OCI-LY1 (cell line): ENCODE measurements around the gene TUFT1.

Experiments used
- H2AFZ ChIP-seq: fragments of 200-600 bp; sonication (generic), shearing (Covaris generic); 2 replicates; pipeline ENCODE4 v1.6.0; 2014; ENCODE audit warnings: antibody characterized with exemption, mild to moderate bottlenecking, low read length
- H3F3A ChIP-seq: fragments of 200-600 bp; sonication (generic), shearing (Covaris generic); 2 replicates; pipeline ENCODE4 v1.6.0; 2014; ENCODE audit warnings: mild to moderate bottlenecking, antibody characterized with exemption, low read length, moderate library complexity; ENCODE audit not compliant: insufficient read depth
- H3K27ac ChIP-seq: fragments of 200-600 bp; sonication (generic); 2 replicates; pipeline ENCODE4 v1.5.1; 2014; ENCODE audit warnings: low read length, mixed run types, mild to moderate bottlenecking, low read depth; ENCODE audit not compliant: poor library complexity, severe bottlenecking
- H3K27me3 ChIP-seq: fragments of 200-600 bp; sonication (generic); 2 replicates; pipeline ENCODE4 v1.6.0; 2014; ENCODE audit warnings: antibody characterized with exemption, mild to moderate bottlenecking, low read length, moderate library complexity; ENCODE audit not compliant: insufficient read depth
- H3K36me3 ChIP-seq: fragments of 200-600 bp; sonication (generic); 2 replicates; pipeline ENCODE4 v1.6.1; 2014; ENCODE audit warnings: mild to moderate bottlenecking, antibody characterized with exemption, low read length, moderate library complexity, mixed read lengths; ENCODE audit not compliant: insufficient read depth
- H3K4me1 ChIP-seq: fragments of 200-600 bp; sonication (generic); 2 replicates; pipeline ENCODE4 v1.5.1; 2014; ENCODE audit warnings: mild to moderate bottlenecking, low read length, moderate library complexity; ENCODE audit not compliant: insufficient read depth, severe bottlenecking
- H3K4me2 ChIP-seq: fragments of 200-600 bp; sonication (generic), shearing (Covaris generic); 2 replicates; pipeline ENCODE4 v1.6.1; 2014; ENCODE audit warnings: low read length
- H3K4me3 ChIP-seq: fragments of 200-600 bp; sonication (generic); 2 replicates; pipeline ENCODE4 v1.5.1; 2014; ENCODE audit warnings: low read length, low read depth, mild to moderate bottlenecking, mixed read lengths; ENCODE audit not compliant: poor library complexity, severe bottlenecking
- H3K79me2 ChIP-seq: fragments of 200-600 bp; shearing (Covaris generic); 2 replicates; pipeline ENCODE4 v1.6.1; 2016; ENCODE audit warnings: mixed run types, low read length, mixed read lengths; ENCODE audit not compliant: insufficient read depth
- H3K9ac ChIP-seq: fragments of 200-600 bp; sonication (generic), shearing (Covaris generic); 2 replicates; pipeline ENCODE4 v1.6.1; 2014; ENCODE audit warnings: mild to moderate bottlenecking, low read length, mixed read lengths
- H3K9me2 ChIP-seq: fragments of 200-600 bp; sonication (generic), shearing (Covaris generic); 2 replicates; pipeline ENCODE4 v1.6.1; 2014; ENCODE audit warnings: low read depth, mild to moderate bottlenecking, low read length, mixed read lengths
- H3K9me3 ChIP-seq: fragments of 200-600 bp; shearing (Covaris generic); 2 replicates; pipeline ENCODE4 v1.6.1; 2014; ENCODE audit warnings: low read length, mixed read lengths
- H4K20me1 ChIP-seq: fragments of 200-600 bp; sonication (generic), shearing (Covaris generic); 2 replicates; pipeline ENCODE4 v1.6.0; 2016; ENCODE audit warnings: mild to moderate bottlenecking, low read length; ENCODE audit not compliant: insufficient read depth
- CTCF ChIP-seq: fragments of 200-600 bp; sonication (generic), shearing (Covaris generic); IDR thresholded peaks from 2 replicates; pipeline ENCODE4 v1.5.1; 2017; ENCODE audit warnings: mild to moderate bottlenecking, antibody characterized with exemption, low read length, moderate library complexity, mixed read lengths
- EZH2 ChIP-seq: fragments of 200-600 bp; sonication (generic), shearing (Covaris generic); IDR thresholded peaks from 2 replicates; pipeline ENCODE4 v1.8.0; 2017; ENCODE audit warnings: borderline replicate concordance, mixed run types, mild to moderate bottlenecking, antibody characterized with exemption, low read length, moderate library complexity, mixed read lengths

TUFT1 gene

GRCh38 chr1:151533870-151534269, 6.2 kb upstream of the TUFT1 start:
- Histone ChIP-seq H3K27ac (no peak overlapping the region), H3K4me3 (no peak overlapping the region), H3K9me2 (no peaks in the 10 kb centered on the region), H2AFZ (no peak overlapping the region), H3K27me3 (no peaks in the 10 kb centered on the region; the same call in 1 of the 2 replicates), H3K9ac (no peak overlapping the region), H3K36me3 (no peaks in the 10 kb centered on the region), H4K20me1 (no peaks in the 10 kb centered on the region), H3K79me2 (no peaks in the 10 kb centered on the region), H3K4me1 (peaks cover 10% of the 10 kb centered on the region), H3F3A (no peaks in the 10 kb centered on the region), H3K9me3 (no peaks in the 10 kb centered on the region), H3K4me2 (no peak overlapping the region)
- no peak for TF ChIP-seq EZH2
- no peak for TF ChIP-seq CTCF

- TF ChIP-seq CTCF (peak; percentile 95), EZH2 (no peak)
- H3K27me3 ChIP-seq = no peaks in the 10 kb centered on the region; the same call in 1 of the 2 replicates
- H3K9ac ChIP-seq = no peak overlapping the region
- H3F3A ChIP-seq = no peaks in the 10 kb centered on the region
- H2AFZ ChIP-seq = no peak overlapping the region
- H4K20me1 ChIP-seq = no peaks in the 10 kb centered on the region
- no peak overlapping the region for H3K4me3 ChIP-seq
- no peaks in the 10 kb centered on the region for H3K36me3 ChIP-seq
- no peaks in the 10 kb centered on the region for H3K9me3 ChIP-seq
- no peak overlapping the region for H3K4me2 ChIP-seq
- no peak overlapping the region for H3K27ac ChIP-seq
- no peaks in the 10 kb centered on the region for H3K79me2 ChIP-seq
- H3K9me2 ChIP-seq = no peaks in the 10 kb centered on the region
- peaks cover 18% of the 10 kb centered on the region for H3K4me1 ChIP-seq
These were observed 5.3 kb upstream of the TUFT1 start for GRCh38 chr1:151534662-151535278.

- H3K27me3 ChIP-seq = no peaks in the 10 kb centered on the region
- H3K9me3 ChIP-seq = no peaks in the 10 kb centered on the region
- H3K27ac ChIP-seq = no peak overlapping the region
- no peaks in the 10 kb centered on the region for H3K9me2 ChIP-seq
- H3K36me3 ChIP-seq = no peaks in the 10 kb centered on the region
- no peak overlapping the region for H3K9ac ChIP-seq
- H4K20me1 ChIP-seq = no peaks in the 10 kb centered on the region
- H3K4me1 ChIP-seq = peaks cover 23% of the 10 kb centered on the region
- no peak overlapping the region for H3K4me2 ChIP-seq
- no peaks in the 10 kb centered on the region for H3K79me2 ChIP-seq
- TF ChIP-seq EZH2 (no peak), CTCF (no peak)
- H3K4me3 ChIP-seq = no peak overlapping the region
- H2AFZ ChIP-seq = no peak overlapping the region
- H3F3A ChIP-seq = no peaks in the 10 kb centered on the region
These were observed 4.5 kb upstream of the TUFT1 start for GRCh38 chr1:151535326-151536271.
